Loucy (cell line): ENCODE results near the gene IKBIP.
"Not testable (repeated sequence)": the region's sequence is repeated elsewhere in the genome, so short reads cannot be mapped to it uniquely, and the experiment has no call there.

ENCODE experiments used
- H2AFZ ChIP-seq: fragments of 200-600 bp; sonication (generic); 2 replicates; pipeline ENCODE4 v1.6.0; 2016; ENCODE audit warnings: antibody characterized with exemption, mild to moderate bottlenecking, low read length, moderate library complexity
- H3F3A ChIP-seq: fragments of 200-600 bp; 2 replicates; pipeline ENCODE4 v1.6.0; 2016; ENCODE audit warnings: antibody characterized with exemption, low read depth, mild to moderate bottlenecking
- H3K27me3 ChIP-seq: fragments of 200-600 bp; sonication (generic); 2 replicates; pipeline ENCODE4 v1.6.1; 2014; ENCODE audit warnings: low read length, mild to moderate bottlenecking; ENCODE audit not compliant: insufficient read depth, poor library complexity, severe bottlenecking
- H3K36me3 ChIP-seq: fragments of 200-600 bp; sonication (generic); 2 replicates; pipeline ENCODE4 v1.6.1; 2016; ENCODE audit warnings: low read length; ENCODE audit not compliant: insufficient read depth
- H3K4me1 ChIP-seq: fragments of 200-600 bp; sonication (generic); 2 replicates; pipeline ENCODE4 v1.5.1; 2014; ENCODE audit warnings: low read length, mild to moderate bottlenecking; ENCODE audit not compliant: insufficient read depth, poor library complexity, severe bottlenecking
- H3K4me2 ChIP-seq: fragments of 200-600 bp; sonication (generic); 2 replicates; pipeline ENCODE4 v1.6.0; 2014; ENCODE audit warnings: antibody characterized with exemption, low read length, low read depth, mild to moderate bottlenecking; ENCODE audit not compliant: poor library complexity, severe bottlenecking
- H3K4me3 ChIP-seq: fragments of 200-600 bp; sonication (generic); 2 replicates; pipeline ENCODE4 v1.5.1; 2014; ENCODE audit warnings: low read length, mild to moderate bottlenecking, mixed read lengths; ENCODE audit not compliant: poor library complexity, severe bottlenecking
- H3K79me2 ChIP-seq: fragments of 200-600 bp; sonication (generic); 2 replicates; pipeline ENCODE4 v1.6.1; 2014; ENCODE audit warnings: low read length; ENCODE audit not compliant: insufficient read depth
- H3K9ac ChIP-seq: fragments of 200-600 bp; sonication (generic); 2 replicates; pipeline ENCODE4 v1.6.0; 2014; ENCODE audit warnings: mild to moderate bottlenecking, low read depth, low read length, moderate library complexity; ENCODE audit not compliant: poor library complexity, severe bottlenecking
- H3K9me2 ChIP-seq: fragments of 200-600 bp; sonication (generic); replicated peaks from 2 replicates; pipeline ENCODE4 v1.6.1; 2016; ENCODE audit warnings: low read depth, low read length, mixed read lengths
- H3K9me3 ChIP-seq: fragments of 200-600 bp; sonication (generic); 2 replicates; pipeline ENCODE4 v1.6.1; 2014; ENCODE audit warnings: mild to moderate bottlenecking, antibody characterized with exemption, low read length, low read depth; ENCODE audit not compliant: insufficient read depth
- H4K20me1 ChIP-seq: fragments of 200-600 bp; sonication (generic); 2 replicates; pipeline ENCODE4 v1.6.0; 2014; ENCODE audit warnings: antibody characterized with exemption, low read length, mild to moderate bottlenecking; ENCODE audit not compliant: insufficient read depth, poor library complexity, severe bottlenecking
- CTCF ChIP-seq: fragments of 200-600 bp; sonication (generic); conservative IDR thresholded peaks from 2 replicates; pipeline ENCODE4 v1.5.1; 2014; ENCODE audit warnings: mild to moderate bottlenecking, antibody characterized with exemption, low read length
- EZH2phosphoT487 ChIP-seq: fragments of 200-600 bp; IDR thresholded peaks from 2 replicates; pipeline ENCODE4 v1.6.1; 2018; ENCODE audit warnings: antibody characterized with exemption, mild to moderate bottlenecking, moderate library complexity, borderline replicate concordance

The IKBIP gene

GRCh38 chr12:98578392-98578791 is 66.2 kb downstream of the IKBIP start:
- no peak for TF ChIP-seq EZH2phosphoT487
- TF ChIP-seq CTCF: no peak
- H3K9me2 ChIP-seq: no peaks in the 10 kb centered on the region
- no peaks in the 10 kb centered on the region for H3K9me3 ChIP-seq
- H3F3A ChIP-seq: no peaks in the 10 kb centered on the region
- H3K79me2 ChIP-seq: no peaks in the 10 kb centered on the region
- peaks cover 3% of the 10 kb centered on the region for H3K4me1 ChIP-seq
- no peak overlapping the region for H3K4me3 ChIP-seq
- H3K36me3 ChIP-seq: no peaks in the 10 kb centered on the region
- H3K4me2 ChIP-seq: no peak overlapping the region
- no peak overlapping the region for H2AFZ ChIP-seq
- no peak overlapping the region for H3K9ac ChIP-seq
- no peaks in the 10 kb centered on the region for H4K20me1 ChIP-seq
- no peaks in the 10 kb centered on the region for H3K27me3 ChIP-seq

DNA sequence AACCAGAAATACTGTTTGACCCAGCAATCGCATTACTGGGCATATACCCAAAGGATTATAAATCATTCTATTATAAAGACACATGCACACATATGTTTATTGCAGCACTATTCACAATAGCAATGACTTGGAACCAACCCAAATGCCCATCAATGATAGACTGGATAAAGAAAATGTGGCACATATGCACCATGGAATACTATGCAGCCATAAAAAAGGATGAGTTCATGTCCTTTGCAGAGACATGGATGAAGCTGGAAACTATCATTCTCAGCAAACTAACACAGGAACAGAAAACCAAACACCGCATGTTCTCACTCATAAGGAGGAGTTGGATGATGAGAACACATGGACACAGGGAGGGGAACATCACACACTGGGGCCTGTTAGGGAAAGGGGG is 67.8 kb downstream of the IKBIP start:
- not testable (repeated sequence) for H3K79me2 ChIP-seq, H3K4me3 ChIP-seq, H3K27me3 ChIP-seq, H3K4me1 ChIP-seq, H2AFZ ChIP-seq, H3F3A ChIP-seq, H3K36me3 ChIP-seq, H3K4me2 ChIP-seq, H3K9ac ChIP-seq, H3K9me2 ChIP-seq, H4K20me1 ChIP-seq, H3K9me3 ChIP-seq

DNA sequence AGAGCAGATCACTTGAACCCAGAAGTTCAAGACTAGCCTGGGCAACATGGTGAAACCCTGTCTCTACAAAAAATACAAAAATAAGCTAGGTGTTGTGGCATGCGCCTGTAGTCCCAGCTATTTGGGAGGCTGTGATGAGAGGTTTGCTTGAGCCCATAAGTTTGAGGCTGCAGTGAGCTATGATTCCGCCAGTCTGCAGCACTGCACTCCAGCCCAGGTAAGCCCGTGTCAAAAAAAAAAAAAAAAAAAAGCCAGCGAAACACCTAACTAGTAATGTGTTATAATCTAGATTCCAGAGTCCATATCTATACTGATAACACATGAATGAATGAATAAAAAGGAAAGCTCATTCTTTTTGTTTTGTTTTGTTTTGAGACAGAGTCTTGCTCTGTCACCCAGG is 69.6 kb downstream of the IKBIP start:
- H3K9me2 ChIP-seq: no peaks in the 10 kb centered on the region
- H2AFZ ChIP-seq: no peak overlapping the region
- H3K4me1 ChIP-seq: peaks cover 3% of the 10 kb centered on the region
- TF ChIP-seq CTCF: no peak
- no peak for TF ChIP-seq EZH2phosphoT487
- H3F3A ChIP-seq: no peaks in the 10 kb centered on the region
- no peak overlapping the region for H3K9ac ChIP-seq
- H3K4me3 ChIP-seq: no peak overlapping the region
- H3K9me3 ChIP-seq: no peaks in the 10 kb centered on the region
- no peaks in the 10 kb centered on the region for H3K27me3 ChIP-seq
- H4K20me1 ChIP-seq: no peaks in the 10 kb centered on the region
- H3K36me3 ChIP-seq: no peaks in the 10 kb centered on the region
- H3K4me2 ChIP-seq: no peak overlapping the region
- H3K79me2 ChIP-seq: no peaks in the 10 kb centered on the region
